HEK293 (cell line): ENCODE data around the gene CCDC61.

Experiments used
- CTCF ChIA-PET: fragments of 350-600 bp; formaldehyde crosslinking; extraction: SDS; loops from one replicate; lab custom pipeline; 2021; ENCODE audit warnings: antibody characterized with exemption; lab: Yijun Ruan, JAX
- POLR2A ChIA-PET: fragments of 300-600 bp; formaldehyde crosslinking; extraction: SDS; loops from one replicate; lab custom pipeline; 2020; ENCODE audit warnings: antibody characterized with exemption, inconsistent platforms; lab: Yijun Ruan, JAX
- H3K27ac ChIP-seq: fragments of 200-500 bp; sonication (Bioruptor generic); 2 replicates; pipeline ENCODE4 v1.5.1; 2014; ENCODE audit warnings: low read depth, low read length, control low read depth, inconsistent platforms; ENCODE audit errors: extremely low read depth
- H3K36me3 ChIP-seq, 2 experiments: fragments of 200-500 bp in 1 of 2; sonication (Bioruptor generic) in 1 of 2; 1 replicate in 1 of 2; 2 replicates in 1 of 2; pipeline ENCODE4 v1.5.1; 2014 to 2017; ENCODE audit warnings: inconsistent platforms in 2 of 2, low read length in 2 of 2; ENCODE audit not compliant: control insufficient read depth in 2 of 2, insufficient read depth in 1 of 2
- H3K4me1 ChIP-seq: fragments of 200-500 bp; sonication (Bioruptor generic); 2 replicates; pipeline ENCODE4 v1.5.1; 2014; ENCODE audit warnings: mild to moderate bottlenecking, low read length, inconsistent platforms; ENCODE audit not compliant: control insufficient read depth, insufficient read depth
- H3K4me3 ChIP-seq: 2 replicates; pipeline ENCODE4 v1.5.1; 2011; ENCODE audit warnings: low read depth, mild to moderate bottlenecking, control low read depth, low read length, moderate library complexity
- H3K9me3 ChIP-seq: fragments of 200-500 bp; sonication (Bioruptor generic); 2 replicates; pipeline ENCODE4 v1.5.1; 2014; ENCODE audit warnings: low read depth, low read length, inconsistent platforms; ENCODE audit not compliant: control insufficient read depth, insufficient read depth
- AEBP2 ChIP-seq: fragments of 450-650 bp; formaldehyde crosslinking; IDR thresholded peaks from 2 replicates; pipeline ENCODE4 v1.5.1; 2016; ENCODE audit warnings: missing biosample characterization, missing genetic modification characterization, borderline replicate concordance
- BCL11A ChIP-seq: fragments of 450-650 bp; formaldehyde crosslinking; IDR thresholded peaks from 2 replicates; pipeline ENCODE4 v1.5.1; 2016; ENCODE audit warnings: low read depth, missing biosample characterization, missing genetic modification characterization
- KLF9 ChIP-seq: fragments of 450-650 bp; formaldehyde crosslinking; IDR thresholded peaks from 2 replicates; pipeline ENCODE4 v1.5.1; 2016; ENCODE audit warnings: missing biosample characterization, missing genetic modification characterization, low read depth
- MYNN ChIP-seq: fragments of 450-650 bp; formaldehyde crosslinking; IDR thresholded peaks from 2 replicates; pipeline ENCODE4 v1.5.1; 2016; ENCODE audit warnings: missing biosample characterization, missing genetic modification characterization, borderline replicate concordance
- PRDM4 ChIP-seq: fragments of 450-650 bp; formaldehyde crosslinking; IDR thresholded peaks from 2 replicates; pipeline ENCODE4 v1.5.1; 2017; ENCODE audit warnings: missing biosample characterization, missing genetic modification characterization
- SP2 ChIP-seq: fragments of 450-650 bp; formaldehyde crosslinking; IDR thresholded peaks from 2 replicates; pipeline ENCODE4 v1.5.1; 2016; ENCODE audit warnings: missing biosample characterization, missing genetic modification characterization
- SP3 ChIP-seq: fragments of 450-650 bp; formaldehyde crosslinking; IDR thresholded peaks from 2 replicates; pipeline ENCODE4 v1.5.1; 2016; ENCODE audit warnings: missing biosample characterization, missing genetic modification characterization
- WT1 ChIP-seq: fragments of 450-650 bp; formaldehyde crosslinking; IDR thresholded peaks from 2 replicates; pipeline ENCODE4 v1.5.1; 2016; ENCODE audit warnings: missing biosample characterization, missing genetic modification characterization
- YY1 ChIP-seq: fragments of 450-650 bp; formaldehyde crosslinking; IDR thresholded peaks from 2 replicates; pipeline ENCODE4 v1.5.1; 2018; ENCODE audit warnings: missing biosample characterization, missing genetic modification characterization
- YY2 ChIP-seq: fragments of 450-650 bp; formaldehyde crosslinking; IDR thresholded peaks from 2 replicates; pipeline ENCODE4 v1.5.1; 2016; ENCODE audit warnings: missing biosample characterization, missing genetic modification characterization
- ZBTB11 ChIP-seq: fragments of 450-650 bp; formaldehyde crosslinking; conservative IDR thresholded peaks from 2 replicates; pipeline ENCODE4 v1.5.1; 2016; ENCODE audit warnings: low read depth, missing biosample characterization, missing genetic modification characterization
- ZBTB20 ChIP-seq: fragments of 450-650 bp; formaldehyde crosslinking; IDR thresholded peaks from 2 replicates; pipeline ENCODE4 v1.5.1; 2016; ENCODE audit warnings: missing biosample characterization, missing genetic modification characterization
- ZBTB7A ChIP-seq: fragments of 450-650 bp; formaldehyde crosslinking; IDR thresholded peaks from 2 replicates; pipeline ENCODE4 v1.5.1; 2016; ENCODE audit warnings: low read depth, missing biosample characterization, missing genetic modification characterization
- ZFP3 ChIP-seq: fragments of 450-650 bp; formaldehyde crosslinking; IDR thresholded peaks from 2 replicates; pipeline ENCODE4 v1.5.1; 2016; ENCODE audit warnings: low read depth, missing biosample characterization, missing genetic modification characterization
- ZNF16 ChIP-seq: fragments of 450-650 bp; formaldehyde crosslinking; IDR thresholded peaks from 2 replicates; pipeline ENCODE4 v1.5.1; 2016; ENCODE audit warnings: low read depth, missing biosample characterization, missing genetic modification characterization
- ZNF169 ChIP-seq: fragments of 450-650 bp; formaldehyde crosslinking; IDR thresholded peaks from 2 replicates; pipeline ENCODE4 v1.5.1; 2016; ENCODE audit warnings: missing biosample characterization, missing genetic modification characterization
- ZNF24 ChIP-seq: fragments of 450-650 bp; formaldehyde crosslinking; IDR thresholded peaks from 2 replicates; pipeline ENCODE4 v1.5.1; 2016; ENCODE audit warnings: missing biosample characterization, missing genetic modification characterization
- ZNF394 ChIP-seq: fragments of 450-650 bp; formaldehyde crosslinking; IDR thresholded peaks from 2 replicates; pipeline ENCODE4 v1.5.1; 2016; ENCODE audit warnings: missing biosample characterization, missing genetic modification characterization, mild to moderate bottlenecking, moderate library complexity, borderline replicate concordance
- ZNF449 ChIP-seq: fragments of 450-650 bp; formaldehyde crosslinking; IDR thresholded peaks from 2 replicates; pipeline ENCODE4 v1.5.1; 2017; ENCODE audit warnings: missing biosample characterization, mild to moderate bottlenecking, missing genetic modification characterization, moderate library complexity
- ZNF530 ChIP-seq: fragments of 450-650 bp; formaldehyde crosslinking; IDR thresholded peaks from 2 replicates; pipeline ENCODE4 v1.5.1; 2016; ENCODE audit warnings: low read depth, missing biosample characterization, missing genetic modification characterization
- ZNF600 ChIP-seq: fragments of 450-650 bp; formaldehyde crosslinking; IDR thresholded peaks from 2 replicates; pipeline ENCODE4 v1.5.1; 2016; ENCODE audit warnings: missing biosample characterization, missing genetic modification characterization
- ZNF629 ChIP-seq: fragments of 450-650 bp; formaldehyde crosslinking; IDR thresholded peaks from 2 replicates; pipeline ENCODE4 v1.5.1; 2017; ENCODE audit warnings: missing biosample characterization, missing genetic modification characterization
- ZNF660 ChIP-seq: fragments of 450-650 bp; IDR thresholded peaks from 2 replicates; pipeline ENCODE4 v1.5.1; 2018; ENCODE audit warnings: missing biosample characterization, mild to moderate bottlenecking, missing genetic modification characterization
- ZNF777 ChIP-seq: fragments of 450-650 bp; formaldehyde crosslinking; IDR thresholded peaks from 2 replicates; pipeline ENCODE4 v1.5.1; 2017; ENCODE audit warnings: missing biosample characterization, missing genetic modification characterization, borderline replicate concordance
- ZNF792 ChIP-seq: fragments of 450-650 bp; formaldehyde crosslinking; IDR thresholded peaks from 2 replicates; pipeline ENCODE4 v1.5.1; 2016; ENCODE audit warnings: missing biosample characterization, missing genetic modification characterization
- ZSCAN5A ChIP-seq: fragments of 450-650 bp; formaldehyde crosslinking; IDR thresholded peaks from 2 replicates; pipeline ENCODE4 v1.5.1; 2016; ENCODE audit warnings: missing biosample characterization, missing genetic modification characterization
- ZXDB ChIP-seq: fragments of 450-650 bp; formaldehyde crosslinking; IDR thresholded peaks from 2 replicates; pipeline ENCODE4 v1.5.1; 2016; ENCODE audit warnings: missing biosample characterization, missing genetic modification characterization

Gene CCDC61

GRCh38 chr19:45994998-45995714, at the start of gene CCDC61:
TSS of gene CCDC61 (plus strand) at chr19:45995467. CDS start at chr19:46003019, 7,552 bp downstream.
- POLR2A ChIA-PET = interaction anchor here (0.6 to 2.2 kb wide), 35 partner anchors 8 to 1553 kb away, joined by 3 to 30 read pairs (median 5); partner anchors contain the start of genes CCDC8, IRF2BP1, MYPOP and QPCTL
- H3K27ac ChIP-seq = no peak within 1 kb of the TSS; the same call in 1 of the 2 replicates
- peaks cover 12% of the 10 kb centered on the region for H3K4me1 ChIP-seq
- CTCF ChIA-PET = interaction anchor here (0.9 to 3.4 kb wide), 6 partner anchors 9 to 178 kb away, joined by 3 to 26 read pairs (median 8); no protein-coding TSS in a partner anchor
- peaks cover 4 to 6% of the 10 kb centered on the region in 2 experiments; a peak in 2 of 3 replicates for H3K36me3 ChIP-seq
- H3K9me3 ChIP-seq = no peaks in the 10 kb centered on the region
- H3K4me3 ChIP-seq = peak within 1 kb of the TSS; percentile 62
- TF ChIP-seq YY2 (tag by site-specific recombination) (0 out of 2 replicates have a peak, but pooled peaks have one; percentile 36), ZNF169 (peak; percentile 76; the same call in 1 of the 2 replicates), BCL11A (no peak), ZNF530 (no peak), ZBTB7A (tag by site-specific recombination) (peak; percentile 83), ZNF777 (tag by site-specific recombination) (0 out of 2 replicates have a peak, but pooled peaks have one; percentile 46), ZNF24 (tag by site-specific recombination) (0 out of 2 replicates have a peak, but pooled peaks have one; percentile 39), SP2 (tag by site-specific recombination) (peak; percentile 98), ZBTB20 (tag by site-specific recombination) (no peak; the same call in none of the 2 replicates), ZNF449 (tag by site-specific recombination) (0 out of 2 replicates have a peak, but pooled peaks have one; percentile 13), ZXDB (tag by site-specific recombination) (peak; percentile 80), ZSCAN5A (tag by site-specific recombination) (no peak), ZNF600 (tag by site-specific recombination) (no peak), ZNF16 (tag by site-specific recombination) (no peak), YY1 (tag by site-specific recombination) (no peak), SP3 (peak; percentile 99), KLF9 (tag by site-specific recombination) (peak; percentile 30), ZNF629 (tag by site-specific recombination) (0 out of 2 replicates have a peak, but pooled peaks have one; percentile 3), MYNN (tag by site-specific recombination) (no peak), ZNF394 (tag by site-specific recombination) (0 out of 2 replicates have a peak, but pooled peaks have one; percentile 24), ZNF792 (tag by site-specific recombination) (no peak), ZBTB11 (tag by site-specific recombination) (0 out of 2 replicates have a peak, but pooled peaks have one; percentile 15), AEBP2 (no peak), ZFP3 (tag by site-specific recombination) (no peak), ZNF660 (tag by site-specific recombination) (peak; percentile 19; the same call in 1 of the 2 replicates), PRDM4 (tag by site-specific recombination) (no peak), WT1 (peak; percentile 50; the same call in 1 of the 2 replicates)
